Sigmoid colon (tissue), 7 donors: ENCODE measurements around the gene KRT17. TPM values are rescaled to one million over a fixed set of nuclear protein-coding genes. Genes with fewer than 3 reads are reported as not detected.
"Not testable (repeated sequence)": the region's sequence is repeated elsewhere in the genome, so short reads cannot be mapped to it uniquely, and the experiment has no call there.

ENCODE experiments used
- DNase-seq: peaks from one replicate; pipeline ENCODE4 v3.0.0-alpha.2; 2019
- H3K27ac ChIP-seq, 4 donors: fragments of 200-600 bp; sonication (generic); one replicate each; pipeline ENCODE4 v1.5.1; 2016 to 2019; ENCODE audit warnings: mild to moderate bottlenecking in 1 of 4
- H3K27me3 ChIP-seq, 3 donors: fragments of 200-600 bp; sonication (generic); one replicate each; pipeline ENCODE4 v1.5.1; 2019; ENCODE audit warnings: mild to moderate bottlenecking in 1 of 3
- H3K36me3 ChIP-seq, 4 donors: fragments of 200-600 bp; sonication (generic); one replicate each; pipeline ENCODE4 v1.5.1; 2016 to 2019
- H3K4me1 ChIP-seq, 4 donors: fragments of 200-600 bp; sonication (generic); one replicate each; pipeline ENCODE4 v1.5.1; 2017 to 2019
- H3K4me3 ChIP-seq, 4 donors: fragments of 200-600 bp; sonication (generic); one replicate each; pipeline ENCODE4 v1.5.1; 2017 to 2019; ENCODE audit warnings: mild to moderate bottlenecking in 2 of 4, moderate library complexity in 1 of 4
- H3K9me3 ChIP-seq, 4 donors: fragments of 200-600 bp in 3 of 4; sonication (generic) in 3 of 4; one replicate each; pipeline versions ENCODE4 v1.5.1 to v1.6.1; 2013 to 2019
- EP300 ChIP-seq, 4 donors: sonication (generic); formaldehyde crosslinking; IDR thresholded peaks; one replicate each; pipeline ENCODE4 v1.6.1; 2017; ENCODE audit warnings: antibody characterized with exemption in 4 of 4
- POLR2A ChIP-seq, 2 donors: fragments of 450-650 bp; IDR thresholded peaks; one replicate each; pipeline ENCODE4 v1.6.1; 2016; ENCODE audit warnings: antibody characterized with exemption in 2 of 2, mild to moderate bottlenecking in 2 of 2, moderate library complexity in 2 of 2
- POLR2AphosphoS5 ChIP-seq, 4 donors: sonication (generic); formaldehyde crosslinking; IDR thresholded peaks; one replicate each; pipeline ENCODE4 v1.6.1; 2017; ENCODE audit warnings: antibody characterized with exemption in 4 of 4
- WGBS, 2 donors: extraction: QIAGEN DNeasy Blood & Tissue Kit; methylation state at CpG; one replicate each; pipeline ENCODE4 v1.1.7; 2013; 5-methylcytosine and 5-hydroxymethylcytosine counted together
- intact Hi-C: fragments of 100-400 bp; cut with DNase I; formaldehyde crosslinking; loops from one replicate; pipeline ENCODE4 v1.15.1; 2023
- polyA plus RNA-seq, 3 donors: library from polyadenylated mRNA; stranded (reverse); fragments of 200-250 nt; gene quantifications; one replicate each; pipeline ENCODE4 v1.2.3, GENCODE V29; 2013
- total RNA-seq, 4 donors: library from RNA; depleted of rRNA; stranded (reverse); fragments of >200 nt; gene quantifications; one replicate each; pipeline ENCODE4 v1.1.0, GENCODE V29; 2016
- TF ChIP-seq, protein P1 (sequence below), 4 experiments: fragments of 450-650 bp in 3 of 4; fragments of 200-600 bp in 1 of 4; IDR thresholded peaks; one replicate each; pipeline ENCODE4 v1.5.1; 2016 to 2019; ENCODE audit warnings: antibody characterized with exemption in 4 of 4, mild to moderate bottlenecking in 3 of 4, moderate library complexity in 2 of 4
- donor health status: healthy with polysubstance abuse.
- donor health status: Bipolar disorder and iron deficiency.
- donor health status: healthy.

Gene KRT17
- total and polyA plus RNA-seq, 7 donors = 0.17 to 5.3 (median 1.2) TPM; not detected in 4

DNA sequence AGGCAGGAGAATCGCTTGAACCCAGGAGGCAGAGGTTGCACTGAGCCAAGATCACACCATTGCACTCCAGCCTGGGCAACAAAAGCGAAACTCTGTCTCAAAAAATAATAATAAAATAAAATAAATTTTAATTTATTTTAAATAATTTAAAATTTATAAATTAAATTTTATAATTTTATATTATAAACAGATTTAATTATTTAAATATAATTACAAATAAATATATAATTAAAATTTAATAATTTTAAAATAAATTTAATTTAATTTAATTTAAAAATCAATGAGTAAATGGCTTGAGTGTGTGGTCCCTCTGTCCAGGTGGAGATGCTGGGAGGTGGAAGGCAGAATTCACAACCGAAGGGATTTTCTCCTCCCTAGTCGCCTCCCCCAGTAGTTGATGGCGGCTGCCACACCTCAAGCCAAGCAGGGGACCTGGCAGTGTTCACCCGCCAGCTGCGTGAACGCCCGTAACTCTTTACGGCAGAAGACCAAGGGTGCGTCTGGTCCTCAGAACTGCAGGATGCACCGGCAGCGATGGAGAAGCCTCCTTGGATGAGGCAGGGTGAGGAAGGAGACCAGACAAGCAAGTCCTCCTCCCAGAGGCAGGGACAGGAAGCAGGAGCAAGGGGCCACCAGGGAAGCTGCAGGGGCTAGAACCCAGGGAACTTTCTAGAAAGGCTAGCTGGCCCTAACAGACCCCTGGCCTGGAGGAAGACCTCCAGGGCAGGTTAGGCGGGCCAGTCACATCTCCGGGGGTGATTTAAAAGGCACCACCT lies 22.9 kb upstream of the KRT17 start:
- no peak for DNase-seq
- intact Hi-C loops = loop anchor here (5.0 kb wide), 1 partner anchor 740 kb away; no protein-coding TSS in a partner anchor
- Histone ChIP-seq H3K9me3 (no peaks in the 10 kb centered on the region), H3K4me1 (peaks cover 0 to 26% (median 14%) of the 10 kb centered on the region in 4 donors), H3K36me3 (no peaks in the 10 kb centered on the region), H3K4me3 (no peak overlapping the region), H3K27ac (no peak overlapping the region), H3K27me3 (no peaks in the 10 kb centered on the region)
- TF ChIP-seq POLR2AphosphoS5 (IDR thresholded peaks at IDR 0.05) = no peak
- TF ChIP-seq POLR2A (IDR thresholded peaks at IDR 0.05) = no peak
- TF ChIP-seq, protein P1, sequence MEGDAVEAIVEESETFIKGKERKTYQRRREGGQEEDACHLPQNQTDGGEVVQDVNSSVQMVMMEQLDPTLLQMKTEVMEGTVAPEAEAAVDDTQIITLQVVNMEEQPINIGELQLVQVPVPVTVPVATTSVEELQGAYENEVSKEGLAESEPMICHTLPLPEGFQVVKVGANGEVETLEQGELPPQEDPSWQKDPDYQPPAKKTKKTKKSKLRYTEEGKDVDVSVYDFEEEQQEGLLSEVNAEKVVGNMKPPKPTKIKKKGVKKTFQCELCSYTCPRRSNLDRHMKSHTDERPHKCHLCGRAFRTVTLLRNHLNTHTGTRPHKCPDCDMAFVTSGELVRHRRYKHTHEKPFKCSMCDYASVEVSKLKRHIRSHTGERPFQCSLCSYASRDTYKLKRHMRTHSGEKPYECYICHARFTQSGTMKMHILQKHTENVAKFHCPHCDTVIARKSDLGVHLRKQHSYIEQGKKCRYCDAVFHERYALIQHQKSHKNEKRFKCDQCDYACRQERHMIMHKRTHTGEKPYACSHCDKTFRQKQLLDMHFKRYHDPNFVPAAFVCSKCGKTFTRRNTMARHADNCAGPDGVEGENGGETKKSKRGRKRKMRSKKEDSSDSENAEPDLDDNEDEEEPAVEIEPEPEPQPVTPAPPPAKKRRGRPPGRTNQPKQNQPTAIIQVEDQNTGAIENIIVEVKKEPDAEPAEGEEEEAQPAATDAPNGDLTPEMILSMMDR (IDR thresholded peaks at IDR 0.05) = no peak
- no peak for TF ChIP-seq EP300 (IDR thresholded peaks at IDR 0.05)
- WGBS, 2 donors = 22 to 69% methylated on average over 15 of the region's 15 CpGs

DNA sequence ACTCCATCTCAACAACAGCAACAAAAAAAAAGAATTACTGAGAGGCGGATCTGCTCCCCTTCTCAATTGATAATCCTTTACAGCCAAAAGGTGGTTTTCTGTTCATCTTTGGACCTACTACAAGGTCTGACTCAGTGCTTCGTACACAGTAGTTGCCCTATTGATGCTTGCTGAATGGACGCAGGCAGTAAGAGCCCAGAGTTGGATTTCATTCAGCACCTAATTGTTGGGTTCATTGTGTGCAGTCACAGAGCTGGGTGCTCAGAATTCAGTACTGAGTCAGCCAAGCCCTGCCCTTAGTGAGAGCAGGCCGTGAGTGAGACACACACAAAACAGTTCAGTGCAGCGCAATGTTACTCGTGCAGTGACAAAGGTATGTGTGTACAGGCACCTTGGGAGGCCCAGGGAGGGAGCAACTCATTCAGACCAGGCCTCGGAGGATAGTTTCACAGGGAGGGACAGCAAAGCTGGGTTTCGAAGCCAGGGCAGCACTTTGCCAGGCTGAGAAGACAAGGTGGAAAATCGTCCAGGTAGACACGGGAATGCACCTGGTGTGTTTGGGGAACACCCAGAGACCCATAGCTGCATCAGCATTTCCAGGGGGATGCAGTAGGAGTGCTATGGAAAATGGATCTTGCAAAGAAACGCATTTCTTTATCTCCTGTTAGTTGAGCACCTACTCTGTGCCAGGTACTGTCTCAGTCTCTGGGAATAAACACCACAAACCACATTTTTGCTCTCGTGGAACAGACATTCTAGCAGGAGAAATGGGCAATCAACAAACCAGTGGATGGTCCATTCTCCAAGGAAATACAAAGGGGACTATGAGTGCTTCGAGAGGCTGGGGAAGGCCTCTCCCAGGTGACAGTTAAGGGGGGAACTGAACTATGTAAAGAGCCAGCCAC lies 18.1 kb upstream of the KRT17 start:
- intact Hi-C loops = no loop called here
- no peaks in the 10 kb centered on the region for H3K9me3 ChIP-seq
- no peak for DNase-seq
- WGBS, 2 donors = 83 to 88% methylated on average over 13 of the region's 13 CpGs
- H3K27ac ChIP-seq = no peak overlapping the region
- no peak overlapping the region for H3K4me3 ChIP-seq
- peaks cover 0 to 5% (median under 1%) of the 10 kb centered on the region in 4 donors for H3K4me1 ChIP-seq
- no peaks in the 10 kb centered on the region for H3K36me3 ChIP-seq
- no peaks in the 10 kb centered on the region for H3K27me3 ChIP-seq
- TF ChIP-seq POLR2A (IDR thresholded peaks at IDR 0.05) = no peak
- no peak for TF ChIP-seq POLR2AphosphoS5 (IDR thresholded peaks at IDR 0.05)
- TF ChIP-seq, protein P1 (IDR thresholded peaks at IDR 0.05) = no peak
- TF ChIP-seq EP300 (IDR thresholded peaks at IDR 0.05) = no peak

DNA sequence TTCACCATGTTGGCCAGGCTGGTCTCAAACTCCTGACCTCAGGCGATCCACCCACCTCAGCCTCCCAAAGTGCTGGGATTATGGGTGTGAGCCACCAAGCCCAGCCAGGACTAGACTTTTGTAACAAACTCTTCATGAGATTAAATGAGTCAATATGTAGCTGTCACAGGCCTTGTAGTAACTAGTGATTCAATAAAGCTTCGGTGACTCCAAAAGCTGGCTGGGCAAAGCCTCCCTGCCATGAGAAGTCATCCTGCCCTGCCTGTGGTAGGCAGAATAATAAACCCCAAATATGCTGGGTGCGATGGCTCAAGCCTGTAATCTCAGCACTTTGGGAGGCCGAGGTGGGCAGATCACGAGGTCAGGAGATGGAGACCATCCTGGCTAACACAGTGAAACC lies 16.2 kb upstream of the KRT17 start:
- intact Hi-C loops, H3K4me3 ChIP-seq, H3K4me1 ChIP-seq: not testable (repeated sequence)

DNA sequence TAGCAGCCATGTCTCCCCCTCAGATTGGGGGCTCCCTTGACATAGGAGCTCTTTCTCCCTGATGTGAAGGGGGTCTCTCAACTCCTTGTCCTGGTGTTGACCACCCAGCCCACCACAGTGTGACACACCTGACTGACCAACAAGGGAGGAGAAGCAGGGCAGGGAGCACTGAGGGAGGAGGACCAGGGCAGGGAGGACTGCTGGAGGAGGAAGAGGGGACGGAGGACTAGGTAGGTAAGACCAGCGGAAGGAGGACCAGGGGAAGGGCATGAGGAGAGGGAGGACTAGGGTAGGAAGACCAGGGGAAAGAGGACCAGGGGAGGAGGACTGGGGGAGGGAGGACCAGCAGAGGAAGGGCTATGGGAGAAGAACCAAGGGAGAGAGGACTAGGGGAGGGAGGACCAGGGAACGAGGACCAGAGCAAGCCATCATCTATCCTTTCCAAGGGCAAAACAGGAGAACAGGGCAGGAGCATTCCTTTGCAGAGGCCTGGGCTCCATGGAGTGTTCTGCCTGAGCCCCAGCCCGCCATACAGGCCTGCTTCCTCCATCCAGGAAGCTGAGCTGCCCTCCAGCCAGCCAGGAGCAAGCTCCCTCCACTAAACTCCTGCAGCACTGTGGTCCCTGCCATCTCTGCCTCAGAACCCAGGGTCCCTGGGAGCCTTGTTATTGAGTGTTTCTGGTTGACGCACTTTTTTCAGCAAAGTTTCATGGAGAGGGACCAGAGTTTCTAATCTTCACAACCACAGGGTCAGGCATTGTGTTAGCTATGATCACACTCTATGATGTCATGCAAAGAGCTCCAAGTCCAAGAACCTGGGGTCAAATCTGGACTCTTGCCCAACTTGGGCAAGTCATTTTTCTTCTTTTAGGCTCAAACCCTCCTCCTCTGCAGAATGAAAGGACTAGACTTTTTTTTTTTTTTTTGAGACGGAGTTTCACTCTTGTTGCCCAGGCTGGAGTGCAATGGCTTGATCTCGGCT lies 15.4 kb upstream of the KRT17 start:
- 92 to 95% methylated on average over 7 of the region's 7 CpGs for WGBS, 2 donors
- no peak for DNase-seq
- Histone ChIP-seq H3K9me3 (no peaks in the 10 kb centered on the region), H3K4me1 (peaks cover 0 to 10% (median 9%) of the 10 kb centered on the region in 4 donors), H3K4me3 (no peak overlapping the region), H3K36me3 (no peaks in the 10 kb centered on the region), H3K27ac (no peak overlapping the region), H3K27me3 (no peaks in the 10 kb centered on the region)
- TF ChIP-seq EP300 (IDR thresholded peaks at IDR 0.05) (no peak), POLR2AphosphoS5 (IDR thresholded peaks at IDR 0.05) (no peak)
- intact Hi-C loops = no loop called here

More for the DNA sequence above, 16.2 kb upstream of the KRT17 start:
- not testable (repeated sequence) for H3K27me3 ChIP-seq, H3K27ac ChIP-seq, DNase-seq, H3K36me3 ChIP-seq, H3K9me3 ChIP-seq
- WGBS, 2 donors = 91 to 94% methylated on average over 5 of the region's 5 CpGs

DNA sequence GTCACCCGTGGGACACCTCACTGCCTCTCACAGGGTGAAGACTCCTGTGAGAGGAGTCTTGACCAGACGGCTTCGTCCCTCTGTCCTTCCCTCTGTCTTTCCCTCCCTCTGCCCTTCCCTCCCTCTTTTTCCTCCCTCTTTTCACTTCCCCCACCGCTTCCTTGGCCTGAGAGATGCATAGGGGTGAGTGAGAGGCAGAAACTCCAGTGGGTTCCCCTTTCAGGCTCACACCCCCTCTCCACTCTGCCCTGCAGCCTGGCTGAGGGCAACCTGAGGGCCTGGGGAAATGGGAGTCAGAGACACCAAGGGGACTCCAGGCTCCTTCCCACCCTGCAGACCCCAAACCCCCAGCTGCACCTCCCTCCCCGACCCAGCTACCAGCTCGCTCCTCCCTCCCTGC lies 14.6 kb upstream of the KRT17 start:
- H3K9me3 ChIP-seq = no peaks in the 10 kb centered on the region
- H3K27me3 ChIP-seq = no peaks in the 10 kb centered on the region
- no peak overlapping the region for H3K27ac ChIP-seq
- H3K4me3 ChIP-seq = no peak overlapping the region
- no peaks in the 10 kb centered on the region for H3K36me3 ChIP-seq
- WGBS, 2 donors = 83 to 91% methylated on average over 6 of the region's 6 CpGs
- H3K4me1 ChIP-seq = peaks cover 0 to 11% (median 10%) of the 10 kb centered on the region in 4 donors
- TF ChIP-seq POLR2AphosphoS5 (IDR thresholded peaks at IDR 0.05) (no peak), EP300 (IDR thresholded peaks at IDR 0.05) (no peak), POLR2A (IDR thresholded peaks at IDR 0.05) (no peak)
- TF ChIP-seq, protein P1 (IDR thresholded peaks at IDR 0.05) = no peak
- no peak for DNase-seq
- intact Hi-C loops = no loop called here
